ENCODE results near the gene NPTX2.

Gene NPTX2

DNA sequence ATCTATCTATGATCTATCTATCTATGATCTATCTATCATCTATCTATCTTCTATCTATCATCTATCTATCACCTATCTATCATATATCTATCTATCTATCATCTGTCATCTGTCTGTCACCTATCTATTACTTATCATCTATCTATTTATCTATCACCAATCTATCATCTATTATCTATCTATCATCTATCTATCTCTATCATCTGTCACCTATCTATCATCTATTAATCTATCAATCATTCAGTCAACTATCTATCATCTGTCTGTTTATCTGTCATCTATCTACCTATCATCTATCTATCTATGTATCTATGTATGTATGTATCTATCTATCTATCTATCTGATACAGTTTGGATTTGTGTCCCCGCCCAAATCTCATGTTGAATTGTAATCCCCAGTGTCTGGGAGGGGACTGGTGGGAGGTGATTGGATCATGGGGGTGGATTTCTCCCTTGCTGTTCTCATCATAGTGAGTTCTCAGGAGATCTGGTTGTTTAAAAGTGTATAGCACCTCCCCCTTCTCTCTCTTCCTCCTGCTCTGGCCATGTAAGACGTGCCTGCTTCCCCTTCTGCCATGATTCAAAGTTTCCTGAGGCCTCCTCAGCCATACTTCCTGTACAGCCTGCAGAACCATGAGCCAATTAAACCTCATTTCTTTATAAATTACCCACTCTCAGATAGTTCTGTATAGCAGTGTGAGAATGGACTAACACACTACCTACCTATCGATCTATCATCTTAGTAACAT is 37.6 kb downstream of the NPTX2 start:
- DNase-seq (ENCODE audit: low spot score): no peak

DNA sequence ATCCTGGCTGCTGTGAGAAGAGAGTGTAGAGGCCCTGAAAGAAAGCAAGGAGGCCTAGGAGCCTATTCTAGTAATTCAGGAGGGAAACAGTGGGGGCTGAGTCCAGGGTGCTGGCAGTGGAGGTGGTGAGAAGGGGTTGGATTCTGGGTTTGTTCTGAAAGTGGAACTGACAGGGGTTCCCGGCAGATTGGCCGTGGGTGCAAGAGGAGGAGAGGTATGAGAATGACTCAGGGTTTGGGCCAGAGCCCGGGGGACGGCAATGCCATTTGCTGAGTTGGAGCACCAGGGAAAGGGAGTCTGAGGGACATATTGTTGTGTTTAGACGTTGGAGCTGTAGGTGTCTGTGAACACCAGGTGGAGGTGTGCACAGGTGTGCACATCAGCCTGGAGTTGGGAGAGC is 38.5 kb downstream of the NPTX2 start:
- DNase-seq (ENCODE audit: low spot score): no peak

DNA sequence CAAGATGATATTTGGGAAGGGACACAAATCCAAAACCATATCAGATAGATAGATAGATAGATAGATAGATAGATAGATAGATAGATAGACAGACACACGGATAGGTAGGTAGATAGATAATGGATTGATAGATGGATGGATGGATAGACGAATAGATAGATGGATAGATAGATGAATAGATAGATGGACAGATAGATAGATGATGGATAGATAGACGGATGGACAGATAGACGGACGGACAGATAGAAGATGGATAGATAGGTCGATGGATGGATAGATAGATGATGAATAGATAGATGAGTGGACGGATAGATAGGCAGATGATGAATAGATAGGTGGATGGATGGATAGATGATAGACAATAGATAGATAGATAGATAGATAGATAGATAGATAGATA is 39.8 kb downstream of the NPTX2 start:
- no peak for DNase-seq (ENCODE audit: low spot score)

- DNase-seq (ENCODE audit: low spot score): no peak
Measured at GRCh38 chr7:98657736-98658135, 40.7 kb downstream of the NPTX2 start.

DNA sequence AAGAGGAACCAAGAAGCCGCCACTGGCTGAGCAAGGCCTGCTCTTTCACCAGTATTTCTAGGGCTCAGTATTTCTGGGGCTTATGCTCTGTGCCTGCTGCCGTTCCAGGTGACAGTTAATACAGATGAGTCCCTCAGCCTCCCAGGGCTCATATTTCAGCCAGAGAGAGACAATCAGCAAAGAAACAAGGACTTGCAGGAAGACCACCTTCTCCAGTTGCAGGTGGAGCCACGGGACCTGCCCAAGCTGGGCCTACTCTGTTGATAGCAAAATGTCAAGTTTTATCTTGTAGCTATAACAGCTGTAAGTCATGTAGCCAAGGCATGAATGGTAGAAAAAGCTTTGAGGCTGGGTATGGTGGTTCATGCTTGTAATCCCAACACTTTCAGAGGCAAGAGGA is 42.7 kb downstream of the NPTX2 start:
- no peak for DNase-seq (ENCODE audit: low spot score)

DNA sequence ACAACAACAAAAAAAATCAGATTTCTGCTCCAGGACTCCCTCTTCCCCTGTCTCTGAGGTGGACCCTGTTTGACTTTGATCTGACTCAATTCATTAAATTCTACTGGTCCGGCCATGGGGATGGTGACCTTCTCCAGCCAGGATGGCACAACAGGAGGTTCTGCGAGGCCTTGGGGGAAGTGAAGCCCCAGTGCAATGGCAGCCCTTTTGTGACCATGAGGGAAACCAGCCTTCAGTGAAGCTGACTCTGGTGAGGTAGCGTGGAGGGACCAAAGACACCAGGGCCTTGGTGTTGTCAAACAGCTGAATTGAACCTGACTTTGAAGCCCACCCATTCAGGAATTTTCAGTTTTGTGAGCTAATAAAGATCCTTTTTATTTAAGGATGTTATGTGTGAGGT is 44.5 kb downstream of the NPTX2 start:
- no peak for DNase-seq (ENCODE audit: low spot score)

DNA sequence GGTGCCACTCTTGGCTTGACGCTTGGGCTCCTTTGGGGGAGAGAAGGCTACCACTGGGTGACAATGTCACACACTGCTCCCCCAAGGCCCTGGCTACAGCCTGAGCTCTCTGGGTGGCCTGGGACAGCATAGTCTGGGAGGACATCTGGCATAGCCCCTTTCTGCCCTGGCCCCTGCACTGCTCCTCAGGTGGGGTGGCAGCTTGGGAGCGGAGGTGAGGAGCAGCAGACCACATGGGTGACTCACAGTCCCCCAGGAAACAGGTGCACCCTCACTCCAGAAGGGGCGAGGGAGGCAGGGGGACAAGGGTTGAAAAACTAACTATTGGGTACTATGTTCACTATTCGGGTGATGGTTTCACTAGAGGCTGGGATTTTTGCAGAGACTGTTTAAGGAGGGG is 45.2 kb downstream of the NPTX2 start:
- no peak for DNase-seq (ENCODE audit: low spot score)

DNA sequence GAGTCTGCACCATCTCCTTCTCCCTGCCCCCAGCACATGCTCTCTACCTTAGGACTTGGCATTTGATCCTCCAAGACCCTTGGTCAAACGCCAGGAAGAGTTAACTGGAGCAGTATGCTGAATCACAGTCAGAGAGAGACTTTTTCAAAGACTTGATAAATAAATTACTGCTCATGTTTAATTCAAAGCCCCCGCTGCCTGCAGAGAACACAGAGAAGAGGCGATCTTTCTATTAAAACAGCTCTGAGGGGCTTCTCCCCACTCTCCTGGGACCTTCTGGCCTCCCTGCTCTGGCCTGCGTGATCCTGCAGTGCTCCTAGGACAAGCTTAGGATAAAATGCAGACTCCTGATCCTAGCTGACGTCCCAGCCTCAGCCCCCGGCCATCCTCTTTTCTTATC is 47.8 kb downstream of the NPTX2 start:
- DNase-seq (ENCODE audit: low spot score): no peak

DNA sequence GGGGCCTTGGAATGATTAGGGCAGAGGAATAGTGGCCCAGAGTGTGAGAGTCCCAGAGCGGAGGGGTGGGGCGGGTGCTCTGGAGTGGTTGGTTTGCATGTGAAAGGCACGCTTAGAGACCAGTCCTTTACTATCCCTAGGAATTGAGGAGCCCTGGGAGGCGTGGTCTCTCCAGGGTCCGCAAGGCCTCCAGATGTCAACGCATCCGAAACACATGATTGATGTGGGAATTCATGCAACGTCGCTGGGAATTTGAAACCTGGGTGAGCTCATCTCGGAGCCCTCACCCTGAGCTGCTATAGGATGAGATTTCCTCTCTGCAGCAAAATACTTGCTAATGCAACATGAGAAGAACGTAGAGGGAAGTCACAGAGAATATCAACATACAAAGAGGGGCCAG is 51.2 kb downstream of the NPTX2 start:
- DNase-seq (ENCODE audit: low spot score): no peak

DNA sequence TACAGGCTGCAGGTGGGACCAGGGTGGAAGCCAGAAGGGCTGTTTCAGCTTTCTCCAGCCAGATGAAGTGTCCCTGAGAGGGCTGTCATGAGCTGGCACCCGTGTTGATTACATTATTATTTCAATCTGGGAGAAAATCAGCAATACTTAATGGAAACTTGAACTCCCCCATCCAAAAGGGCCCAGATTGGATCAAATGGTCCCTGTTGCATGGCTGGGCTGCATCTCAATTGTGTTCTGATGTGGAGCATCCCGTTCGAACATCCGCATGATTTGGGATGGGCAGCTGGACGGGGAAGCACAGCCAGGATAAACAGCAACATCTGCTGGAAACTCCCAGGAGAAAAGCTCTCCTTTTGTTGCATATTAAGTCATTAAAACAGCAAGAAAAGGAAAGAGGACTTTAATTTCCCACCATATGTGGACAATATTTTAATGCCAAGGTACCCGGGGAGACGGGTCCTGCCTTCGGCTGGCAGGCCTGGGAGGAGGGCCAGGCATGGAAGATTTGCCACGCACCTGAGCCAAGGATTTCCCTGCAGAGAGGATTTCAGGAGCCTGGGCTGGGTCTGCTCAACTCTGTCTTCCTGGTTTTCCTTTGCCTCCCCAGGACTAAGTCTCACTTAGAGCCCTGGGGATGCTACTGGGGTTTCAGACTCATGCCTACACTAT is 52.4 kb downstream of the NPTX2 start:
- DNase-seq (ENCODE audit: low spot score): no peak

GRCh38 chr7:98670186-98670585 is 53.1 kb downstream of the NPTX2 start:
- no peak for DNase-seq (ENCODE audit: low spot score)

- DNase-seq (ENCODE audit: low spot score): no peak
Measured at GRCh38 chr7:98671733-98672331, 54.7 kb downstream of the NPTX2 start.

DNA sequence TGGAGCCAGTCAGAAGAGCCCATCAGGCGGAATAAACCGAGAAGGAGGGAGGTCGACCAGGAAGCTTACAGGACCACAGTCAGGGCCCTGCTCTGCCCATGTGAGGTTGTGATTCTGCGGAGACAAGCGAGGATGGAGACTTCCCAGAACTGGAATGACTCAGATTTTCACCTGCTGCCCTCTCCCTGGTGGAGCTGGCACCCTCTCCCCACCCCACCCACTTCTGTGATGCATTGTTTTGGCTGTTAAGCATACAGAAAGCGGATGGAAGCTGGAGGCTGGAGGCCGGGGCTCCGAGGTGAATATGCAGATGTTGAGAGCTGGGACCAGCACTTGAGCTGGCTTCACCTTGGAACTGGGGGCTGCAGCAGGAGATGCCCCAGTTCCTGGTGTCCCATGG is 57.4 kb downstream of the NPTX2 start:
- no peak for DNase-seq (ENCODE audit: low spot score)

GRCh38 chr7:98674881-98675280 is 57.8 kb downstream of the NPTX2 start:
- no peak for DNase-seq (ENCODE audit: low spot score)

DNA sequence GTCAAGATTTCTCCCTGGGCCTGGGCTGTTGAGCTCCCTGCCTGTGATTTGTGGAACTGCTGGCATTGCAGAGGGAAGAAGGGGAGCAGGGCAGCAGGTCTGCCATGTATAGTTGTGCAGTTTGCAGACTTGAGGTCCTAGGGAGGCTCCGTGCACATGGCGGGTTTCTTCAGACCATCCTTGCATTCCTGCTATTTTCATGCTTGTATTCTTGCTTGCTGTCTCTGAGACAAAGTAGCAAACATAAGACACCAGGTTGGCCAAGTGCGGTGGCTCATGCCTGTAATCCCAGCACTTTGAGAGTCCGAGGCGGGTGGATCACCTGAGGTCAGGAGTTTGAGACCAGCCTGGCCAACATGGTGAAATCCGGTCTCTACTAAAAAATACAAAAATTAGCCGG is 61.1 kb downstream of the NPTX2 start:
- no peak for DNase-seq (ENCODE audit: low spot score)
